ENCODE results near the gene PPP6R1.

The PPP6R1 gene

GRCh38 chr19:55244004-55244680 lies 14.7 kb downstream of the PPP6R1 start:
- DNase-seq (ENCODE audit: low spot score) (no peak), FAIRE-seq (no peak)

DNA sequence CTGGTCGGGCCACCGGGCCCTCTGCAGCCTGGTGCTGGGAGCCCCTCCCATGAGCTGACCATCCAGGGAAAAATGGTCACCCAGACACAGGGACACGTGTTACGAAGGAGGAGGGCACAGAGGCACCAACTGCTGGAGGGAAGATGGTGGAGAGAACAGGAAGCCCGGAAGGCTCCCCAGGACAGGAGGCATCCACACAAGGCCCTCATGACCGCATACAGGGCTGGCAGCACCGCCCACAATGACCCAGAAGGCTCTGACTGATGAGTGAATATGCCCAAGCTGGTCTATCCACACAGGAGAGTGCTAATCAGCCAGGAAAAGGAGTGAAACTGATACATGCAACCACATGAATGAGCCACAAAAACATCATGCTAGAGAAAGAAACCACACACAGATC lies 16.3 kb downstream of the PPP6R1 start:
- DNase-seq (ENCODE audit: low spot score) (no peak), FAIRE-seq (no peak)

DNA sequence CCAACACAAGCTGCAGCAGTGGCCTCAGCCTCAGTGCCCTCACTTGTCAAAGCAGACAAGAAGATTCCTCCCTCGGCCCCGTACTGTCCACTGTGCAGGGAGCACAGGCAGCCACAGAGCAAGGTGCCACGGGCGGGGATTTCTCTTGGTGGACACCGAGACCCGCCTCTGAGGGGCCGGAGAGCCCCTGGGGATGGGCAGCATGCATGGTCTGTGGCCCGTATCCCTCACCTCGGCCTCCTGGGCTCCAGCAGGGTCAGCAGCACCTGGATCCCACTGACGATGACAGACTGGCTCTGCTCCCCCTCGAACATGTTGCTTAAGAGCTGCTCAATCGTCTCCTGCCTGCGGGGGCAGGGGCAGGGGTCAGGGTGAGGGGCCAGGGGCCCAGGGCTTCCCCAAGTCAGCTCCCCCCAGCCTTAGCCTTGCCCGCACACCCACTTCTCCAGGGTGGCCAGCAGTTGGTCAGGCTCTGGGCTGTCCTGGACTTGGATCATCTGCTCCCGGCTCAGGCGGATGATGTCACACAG lies 16.8 kb downstream of the PPP6R1 start:
- FAIRE-seq: no peak
- DNase-seq (ENCODE audit: low spot score): no peak

DNA sequence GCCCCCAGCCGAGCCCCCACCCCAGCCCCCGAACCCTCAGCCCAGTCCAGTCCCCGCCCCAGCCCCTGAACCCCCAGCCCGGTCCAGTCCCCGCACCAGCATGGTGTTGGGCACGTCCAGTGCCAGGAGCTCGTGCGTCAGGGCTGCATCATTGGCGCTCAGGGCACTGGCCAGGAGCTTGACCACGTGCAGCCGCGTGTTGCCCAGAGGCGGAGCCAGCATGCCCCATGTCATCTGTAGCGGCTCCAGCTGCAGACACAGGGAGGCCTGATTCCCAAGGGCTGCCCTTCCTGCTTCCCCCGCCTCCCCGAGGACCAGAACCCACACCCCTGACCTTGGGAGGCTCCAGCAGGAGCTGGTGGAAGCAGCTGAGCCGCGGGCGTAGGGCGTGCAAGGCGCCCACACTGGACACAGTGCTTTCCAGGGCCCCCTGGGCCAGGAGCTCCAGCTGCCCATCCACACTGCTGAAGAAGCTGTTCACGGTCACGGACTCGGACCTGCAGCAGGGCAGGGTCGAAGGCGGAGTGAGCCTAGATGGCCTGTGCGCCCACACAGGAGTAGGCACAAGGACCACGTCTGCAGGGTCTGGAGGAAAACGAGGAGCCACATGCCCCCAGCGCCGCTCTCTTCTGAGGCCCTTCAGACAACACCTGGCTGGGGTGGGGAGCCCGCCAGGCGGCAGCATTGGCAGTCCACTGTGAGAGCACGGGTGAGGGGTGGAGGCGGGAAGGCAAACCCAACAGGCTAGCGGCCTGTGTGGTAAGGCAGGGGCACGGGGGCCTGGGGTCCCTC lies 17.5 kb downstream of the PPP6R1 start:
- FAIRE-seq (no peak), DNase-seq (ENCODE audit: low spot score) (no peak)

DNA sequence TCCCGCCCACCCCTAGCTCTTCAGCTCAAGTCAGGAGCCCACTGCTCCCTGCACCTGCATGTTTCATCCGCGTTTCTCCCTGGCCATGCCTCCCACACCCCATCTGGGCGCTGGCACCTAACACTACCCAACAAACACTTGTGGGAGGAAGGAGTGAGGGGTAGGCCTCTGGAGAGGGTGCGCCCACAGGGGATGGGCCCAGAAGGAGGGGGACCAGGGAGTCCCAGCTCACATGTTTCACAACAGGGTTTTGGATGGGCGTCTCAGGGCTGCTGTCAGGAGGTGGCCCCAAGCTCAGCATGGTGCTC lies 18.1 kb downstream of the PPP6R1 start:
- DNase-seq (ENCODE audit: low spot score) (no peak), FAIRE-seq (no peak)

DNA sequence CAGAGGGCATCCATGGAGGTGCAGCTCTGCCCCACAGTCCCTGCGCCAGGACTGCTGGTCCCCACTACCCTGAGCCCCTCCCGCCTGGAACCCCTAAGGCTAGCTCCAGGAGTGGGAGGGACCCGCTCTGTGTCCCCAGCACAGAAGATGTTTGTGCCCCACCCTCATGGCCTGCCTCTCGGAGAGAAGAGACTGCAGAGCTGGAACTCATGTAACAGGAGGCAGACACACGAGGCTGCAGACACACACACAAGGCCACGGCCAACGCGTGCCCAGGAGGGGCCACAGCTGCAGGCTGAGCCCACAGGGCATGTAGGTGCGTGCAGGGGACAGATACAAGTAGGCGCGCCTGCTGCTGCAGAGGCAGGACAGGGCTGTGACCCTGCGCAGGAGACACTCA lies 19.8 kb downstream of the PPP6R1 start:
- FAIRE-seq (no peak), DNase-seq (ENCODE audit: low spot score) (no peak)

DNA sequence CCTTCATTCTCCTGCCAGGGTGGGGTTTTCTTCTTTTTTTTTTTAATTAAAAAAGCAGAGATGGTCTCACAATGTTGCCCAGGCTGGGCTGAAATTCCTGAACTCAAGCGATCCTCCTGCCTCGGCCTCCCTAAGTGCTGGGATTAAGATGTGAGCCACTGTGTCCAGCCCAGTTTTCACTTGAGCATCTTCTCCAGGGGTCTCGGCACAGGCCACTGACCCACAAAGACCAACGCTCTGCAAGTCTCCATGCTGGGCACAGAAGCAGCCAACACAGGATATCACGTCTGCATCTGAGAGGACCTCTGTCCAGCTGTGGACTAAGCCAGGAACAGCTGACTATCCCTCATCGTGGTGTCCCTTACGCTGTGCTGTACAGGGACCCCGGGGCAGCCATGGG lies 20.8 kb downstream of the PPP6R1 start:
- DNase-seq (ENCODE audit: low spot score) (no peak), FAIRE-seq (no peak)

DNA sequence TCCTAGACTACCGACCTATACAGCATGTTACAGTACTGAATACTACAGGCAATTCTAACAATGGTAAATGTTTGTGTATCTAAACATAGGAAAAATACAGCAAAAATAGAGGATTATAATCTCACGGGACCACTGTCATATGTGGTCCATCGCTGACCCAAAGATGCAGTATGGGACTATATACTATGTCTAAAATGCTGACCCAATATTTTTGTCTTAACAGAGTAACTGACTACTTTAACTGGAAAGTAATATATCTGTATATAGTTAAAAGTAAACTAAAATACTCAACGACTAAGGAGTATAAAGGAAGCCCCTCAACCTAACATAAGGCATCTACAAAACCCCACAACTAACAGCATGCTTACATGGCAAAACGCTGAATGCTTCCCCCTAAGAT lies 25.8 kb downstream of the PPP6R1 start:
- FAIRE-seq (no peak), DNase-seq (ENCODE audit: low spot score) (no peak)

DNA sequence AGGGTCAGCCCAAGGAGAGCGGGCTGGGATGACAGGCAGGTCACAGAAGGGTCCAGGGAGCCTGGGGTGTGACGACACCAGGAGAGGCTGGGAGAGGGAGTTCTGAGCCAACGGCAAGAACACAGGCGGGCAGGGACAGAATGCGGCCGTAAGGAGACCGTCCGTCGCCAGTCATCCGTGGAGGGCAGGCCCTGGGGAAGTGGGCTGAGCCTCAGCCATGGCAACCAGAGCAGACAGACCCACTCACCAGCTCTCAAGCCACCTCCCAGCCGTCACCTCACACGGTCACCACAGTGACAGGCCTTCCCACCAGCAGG lies 26.6 kb downstream of the PPP6R1 start:
- DNase-seq (ENCODE audit: low spot score): no peak
- no peak for FAIRE-seq

DNA sequence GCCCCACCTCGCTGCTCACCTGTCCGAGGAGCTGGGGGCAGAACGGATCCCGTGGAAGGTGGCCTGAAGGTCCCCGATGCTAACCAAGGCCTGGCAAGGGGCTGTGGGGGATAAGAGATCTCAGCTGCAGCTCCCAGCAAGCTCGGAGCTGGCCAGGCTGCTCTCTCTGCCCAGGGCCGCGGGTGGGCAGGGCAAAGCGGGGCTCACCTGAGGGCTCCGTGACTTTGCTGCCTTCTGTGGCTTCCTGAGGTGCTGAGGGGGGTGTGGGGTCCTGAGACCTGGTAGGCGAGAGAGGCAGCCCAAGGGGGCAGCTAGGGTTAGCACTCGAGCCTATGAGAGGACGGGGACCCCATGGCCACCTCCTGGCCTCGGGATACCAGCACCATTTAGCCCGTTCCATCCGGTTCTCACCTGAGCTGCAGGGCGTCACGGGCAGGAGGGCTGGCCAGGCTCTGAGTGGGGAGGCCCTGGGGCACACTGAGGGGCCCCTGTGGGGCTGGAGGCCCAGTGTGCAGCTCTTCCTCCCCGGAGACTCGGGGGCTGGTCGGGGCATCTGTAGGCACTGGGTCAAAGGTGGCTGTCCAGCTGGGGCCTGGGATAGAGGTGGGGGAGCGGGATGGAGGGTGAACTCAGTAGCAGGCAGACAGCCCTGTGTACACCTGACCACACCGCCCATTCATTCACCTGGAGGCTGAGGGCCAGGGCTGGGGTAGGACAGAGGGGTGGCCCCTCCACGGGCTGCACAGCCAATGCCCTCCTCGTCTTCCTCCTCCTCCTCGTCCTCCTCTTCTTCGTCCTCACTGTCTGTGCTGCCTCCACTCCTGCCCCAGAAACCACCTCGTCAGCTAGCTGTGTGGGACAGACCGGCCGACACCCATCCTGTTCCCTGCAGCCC lies 27.2 kb downstream of the PPP6R1 start:
- no peak for FAIRE-seq
- DNase-seq (ENCODE audit: low spot score): no peak

DNA sequence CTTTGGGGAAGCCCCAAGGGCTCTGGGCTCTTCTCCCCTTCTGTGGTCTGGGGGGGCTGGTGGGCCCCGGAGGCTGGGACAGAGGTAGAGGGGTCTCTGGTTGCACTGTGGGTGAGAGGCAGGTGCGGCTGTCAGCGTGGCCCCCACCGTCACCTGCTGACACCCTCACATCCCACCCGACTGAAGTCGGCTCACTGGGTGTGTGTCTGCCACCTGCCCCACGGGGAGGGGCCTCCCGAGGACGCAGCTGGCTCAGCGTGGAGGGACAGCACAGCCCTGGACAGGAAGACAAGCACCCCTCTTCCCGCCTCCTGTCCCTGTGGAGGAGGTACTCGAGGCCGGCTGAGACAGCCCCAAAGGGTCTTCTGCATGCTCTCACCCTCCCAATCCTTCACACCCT lies 28.0 kb downstream of the PPP6R1 start:
- FAIRE-seq (no peak), DNase-seq (ENCODE audit: low spot score) (no peak)

DNA sequence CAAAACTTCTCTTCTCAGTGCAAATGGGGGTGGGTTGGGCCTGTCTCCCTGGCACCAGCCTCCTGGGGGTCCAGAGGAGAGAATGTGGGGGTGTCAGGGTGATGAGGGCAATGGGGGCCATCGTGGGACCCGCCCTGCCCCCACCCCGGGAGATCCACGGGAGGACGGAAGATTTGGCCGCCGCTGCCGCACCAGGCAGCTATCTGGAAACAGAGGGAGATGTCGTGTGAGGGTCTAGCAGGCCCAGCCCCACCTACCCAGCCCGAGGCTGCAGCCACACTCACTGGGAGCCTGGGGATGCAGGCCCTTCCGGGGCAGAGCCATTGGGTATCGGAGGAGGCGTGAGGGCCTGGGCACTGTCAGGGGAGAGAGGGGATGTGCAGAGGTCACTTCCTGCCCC lies 28.5 kb downstream of the PPP6R1 start:
- DNase-seq (ENCODE audit: low spot score) (no peak), FAIRE-seq (no peak)

GRCh38 chr19:55229789-55230182 lies 29.0 kb downstream of the PPP6R1 start:
- no peak for FAIRE-seq
- no peak for DNase-seq (ENCODE audit: low spot score)

DNA sequence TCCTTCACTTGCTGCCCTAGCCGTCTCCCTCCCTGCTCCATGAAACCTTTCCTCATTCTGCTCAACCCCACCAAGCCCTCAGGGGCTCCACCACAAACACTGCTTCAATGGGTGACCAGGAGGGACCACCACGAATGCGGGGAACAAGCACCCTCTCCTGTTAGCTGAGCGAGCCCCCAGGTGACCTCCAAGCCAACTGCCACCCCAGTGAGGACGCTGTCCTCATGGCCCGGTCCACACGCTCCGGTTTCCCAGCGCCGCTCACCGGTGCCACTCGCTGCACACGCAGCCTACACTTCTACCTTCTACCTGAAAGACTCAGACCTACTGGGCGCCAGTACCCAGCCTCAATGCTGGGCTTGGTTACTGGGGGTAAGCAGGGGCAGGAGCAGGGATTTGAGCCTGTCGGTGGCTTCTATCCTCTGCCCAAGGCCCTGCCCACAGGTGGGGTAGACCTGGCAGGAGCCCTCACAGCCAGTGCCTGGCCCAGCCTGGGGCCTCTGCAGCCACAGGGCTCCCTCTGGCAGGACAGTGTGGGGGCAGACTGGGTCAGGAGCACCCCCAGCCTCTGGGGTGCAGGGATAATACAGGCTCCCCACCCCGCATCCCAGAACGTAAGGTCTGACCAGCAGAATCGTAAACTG lies 29.6 kb downstream of the PPP6R1 start:
- DNase-seq (ENCODE audit: low spot score) (no peak), FAIRE-seq (no peak)

GRCh38 chr19:55228403-55229031 lies 30.3 kb downstream of the PPP6R1 start, which contains the start of gene TMEM86B:
TSS of gene TMEM86B (minus strand) at chr19:55228763. CDS start at chr19:55228741, 22 bp downstream.
- no peak for FAIRE-seq
- no peak for DNase-seq (ENCODE audit: low spot score)

GRCh38 chr19:55228015-55228391 lies 30.8 kb downstream of the PPP6R1 start:
- FAIRE-seq: no peak
- no peak for DNase-seq (ENCODE audit: low spot score)

GRCh38 chr19:55227241-55228014 lies 31.4 kb downstream of the PPP6R1 start:
- FAIRE-seq (no peak), DNase-seq (ENCODE audit: low spot score) (no peak)

DNA sequence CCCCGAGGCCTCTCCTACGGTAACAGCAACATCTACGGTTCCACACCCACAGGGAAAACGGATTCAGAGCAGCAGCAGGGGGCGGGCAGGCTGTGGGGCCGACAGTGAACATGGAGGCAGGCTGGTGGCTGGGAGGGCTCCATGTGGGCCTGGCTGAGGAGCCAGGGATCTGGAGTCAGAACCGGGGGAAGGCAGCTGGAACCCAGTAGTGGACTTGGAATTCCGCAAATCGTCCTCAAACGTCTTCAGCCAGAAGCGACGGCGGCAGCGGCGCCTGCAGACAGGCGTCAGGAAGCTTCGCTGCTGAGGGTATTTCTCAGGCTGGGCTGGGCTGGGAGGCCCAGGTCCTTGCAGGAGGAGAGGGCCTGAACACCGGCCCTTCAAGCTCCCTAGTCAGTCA lies 32.0 kb downstream of the PPP6R1 start:
- no peak for FAIRE-seq
- no peak for DNase-seq (ENCODE audit: low spot score)

GRCh38 chr19:55226273-55226672 lies 32.5 kb downstream of the PPP6R1 start:
- no peak for FAIRE-seq

DNA sequence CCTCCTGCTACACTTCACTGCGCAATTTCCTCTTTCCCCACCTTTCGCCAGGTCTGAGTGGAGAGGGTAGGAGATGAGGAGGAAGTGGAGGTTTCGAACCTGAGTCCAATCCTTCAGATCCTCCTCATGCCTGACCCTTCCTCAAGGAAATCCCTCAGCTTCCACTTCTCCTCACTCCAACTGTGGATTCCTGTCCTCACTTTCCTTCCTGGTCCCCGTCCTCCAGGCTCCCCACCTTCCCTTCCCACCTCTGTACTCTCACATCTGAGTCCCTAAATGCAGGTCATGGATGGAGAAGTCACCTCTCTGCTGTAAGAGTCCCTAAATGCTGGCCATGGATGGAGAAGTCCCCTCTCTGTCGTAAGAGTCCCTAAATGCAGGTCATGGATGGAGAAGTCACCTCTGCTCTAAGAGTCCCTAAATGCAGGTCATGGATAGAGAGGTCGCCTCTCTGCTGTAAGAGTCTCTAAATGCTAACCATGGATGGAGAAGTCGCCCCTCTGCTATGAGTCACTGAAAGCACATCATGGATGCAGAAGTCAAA lies 33.3 kb downstream of the PPP6R1 start:
- DNase-seq (ENCODE audit: low spot score) (no peak), FAIRE-seq (no peak)

More at GRCh38 chr19:55226273-55226672, 32.5 kb downstream of the PPP6R1 start:
- no peak for DNase-seq (ENCODE audit: low spot score)

Data from RCC 7860 (cell line).